HFFc6 (cell line): Measurements from ENCODE around the gene TSKS. TPM values are rescaled to one million over a fixed set of nuclear protein-coding genes. Genes with fewer than 3 reads are reported as not detected.

Source experiments
- DNase-seq: peaks from one replicate; pipeline ENCODE4 v3.0.0-alpha.2; 2018
- H3K27ac Mint-ChIP-seq: 2 replicates; pipeline ENCODE4 v1.8.0; 2020; ENCODE audit warnings: mild to moderate bottlenecking, mixed read lengths
- H3K27me3 Mint-ChIP-seq: 2 replicates; pipeline ENCODE4 v1.8.0; 2021; ENCODE audit warnings: mild to moderate bottlenecking, moderate library complexity, mixed read lengths; ENCODE audit not compliant: insufficient read depth
- H3K36me3 Mint-ChIP-seq: 2 replicates; pipeline ENCODE4 v1.8.0; 2021; ENCODE audit warnings: low read depth, mixed read lengths
- H3K4me1 Mint-ChIP-seq: 2 replicates; pipeline ENCODE4 v1.8.0; 2020; ENCODE audit warnings: low read depth, mixed read lengths
- H3K4me3 Mint-ChIP-seq: 2 replicates; pipeline ENCODE4 v1.8.0; 2020; ENCODE audit warnings: mild to moderate bottlenecking, moderate library complexity, mixed read lengths
- H3K9me3 Mint-ChIP-seq: 2 replicates; pipeline ENCODE4 v1.8.0; 2020; ENCODE audit warnings: mild to moderate bottlenecking, mixed read lengths
- CTCF ChIP-seq: fragments of 200-600 bp; sonication (generic); IDR thresholded peaks from 2 replicates; pipeline ENCODE4 v1.5.0; 2021; ENCODE audit warnings: antibody characterized with exemption, mild to moderate bottlenecking
- total RNA-seq, 6 experiments: library from RNA; stranded (reverse); fragmentation: NEBNext Ultra II Directional; extraction: Animal tissue kit (Norgen Biotek cat#: 25700); gene quantifications; 2 replicates in 1 of 6; 3 replicates in 5 of 6; pipeline ENCODE4 v1.2.3, GENCODE V29; 2021

The TSKS gene
- total RNA-seq, 6 experiments from 2014 or later: not detected

GRCh38 chr19:49786376-49786820, 23.3 kb upstream of the TSKS start:
- Mint-ChIP-seq H3K27ac (peak overlapping the region; percentile 88), H3K9me3 (no peaks in the 10 kb centered on the region), H3K27me3 (peaks cover 2% of the 10 kb centered on the region), H3K4me3 (peak overlapping the region; percentile 69), H3K36me3 (peaks cover 45% of the 10 kb centered on the region), H3K4me1 (peaks cover 20% of the 10 kb centered on the region)
- no peak for TF ChIP-seq CTCF
- peak; percentile 35 for DNase-seq

GRCh38 chr19:49782515-49782914, 19.4 kb upstream of the TSKS start:
- no peaks in the 10 kb centered on the region for H3K9me3 Mint-ChIP-seq
- no peaks in the 10 kb centered on the region; the same call in 1 of the 2 replicates for H3K27me3 Mint-ChIP-seq
- H3K4me1 Mint-ChIP-seq: peaks cover 20% of the 10 kb centered on the region
- H3K36me3 Mint-ChIP-seq: peaks cover 29% of the 10 kb centered on the region
- no peak overlapping the region for H3K4me3 Mint-ChIP-seq
- DNase-seq: no peak
- no peak for TF ChIP-seq CTCF
- H3K27ac Mint-ChIP-seq: no peak overlapping the region

- no peak for DNase-seq
- Mint-ChIP-seq H3K4me1 (peaks cover 15% of the 10 kb centered on the region), H3K27me3 (no peaks in the 10 kb centered on the region), H3K36me3 (peaks cover 25% of the 10 kb centered on the region), H3K27ac (no peak overlapping the region), H3K4me3 (no peak overlapping the region), H3K9me3 (no peaks in the 10 kb centered on the region)
- TF ChIP-seq CTCF: no peak
Measured at GRCh38 chr19:49781394-49781793, 18.3 kb upstream of the TSKS start.

GRCh38 chr19:49780861-49781260, 17.8 kb upstream of the TSKS start:
- peaks cover 10% of the 10 kb centered on the region for H3K4me1 Mint-ChIP-seq
- no peaks in the 10 kb centered on the region for H3K27me3 Mint-ChIP-seq
- no peak overlapping the region for H3K4me3 Mint-ChIP-seq
- peaks cover 22% of the 10 kb centered on the region for H3K36me3 Mint-ChIP-seq
- DNase-seq: no peak
- no peaks in the 10 kb centered on the region for H3K9me3 Mint-ChIP-seq
- TF ChIP-seq CTCF: no peak
- H3K27ac Mint-ChIP-seq: no peak overlapping the region

GRCh38 chr19:49779731-49780555, 16.8 kb upstream of the TSKS start:
- 0 out of 2 replicates have a peak overlapping the region, but pooled peaks have one; percentile 13 for H3K27ac Mint-ChIP-seq
- H3K9me3 Mint-ChIP-seq: no peaks in the 10 kb centered on the region
- peaks cover 17% of the 10 kb centered on the region for H3K36me3 Mint-ChIP-seq
- no peak for DNase-seq
- no peaks in the 10 kb centered on the region for H3K27me3 Mint-ChIP-seq
- peaks cover 4% of the 10 kb centered on the region for H3K4me1 Mint-ChIP-seq
- no peak overlapping the region for H3K4me3 Mint-ChIP-seq
- no peak for TF ChIP-seq CTCF
